HepG2 (cell line): ENCODE results near the gene SPIN1. TPM values are rescaled to one million over a fixed set of nuclear protein-coding genes. Genes with fewer than 3 reads are reported as not detected.
A peak's percentile ranks its signal among the peaks of the same experiment; 100 is the strongest.

Source experiments
- ASH2L ChIP-seq: fragments of 300-600, 200-600 bp; sonication (generic); IDR thresholded peaks from 2 replicates; pipeline ENCODE4 v1.7.0; 2017; ENCODE audit warnings: low read depth, mild to moderate bottlenecking, moderate library complexity, mixed read lengths, low read length; ENCODE audit not compliant: insufficient read length
- ATF7 ChIP-seq, 2 experiments: fragments of 450-650 bp in 1 of 2; sonication (generic) in 1 of 2; formaldehyde crosslinking in 1 of 2; IDR thresholded peaks; 2 replicates each; pipeline versions ENCODE4 v1.4.0 to v1.6.1; 2016 to 2020; ENCODE audit warnings: antibody characterized with exemption in 1 of 2, mild to moderate bottlenecking in 1 of 2, missing genetic modification reagents in 1 of 2
- BCL6 ChIP-seq: IDR thresholded peaks from 2 replicates; pipeline ENCODE4 v1.6.1; 2016; ENCODE audit warnings: missing genetic modification reagents, missing compliant biosample characterization
- ESRRA ChIP-seq: sonication (generic); formaldehyde crosslinking; IDR thresholded peaks from 2 replicates; pipeline ENCODE4 v1.5.1; 2020; ENCODE audit warnings: mild to moderate bottlenecking, low read depth, missing genetic modification reagents
- MATR3 ChIP-seq: sonication (generic); formaldehyde crosslinking; IDR thresholded peaks from 2 replicates; pipeline ENCODE4 v1.4.0; 2020; ENCODE audit warnings: missing genetic modification reagents
- PCBP1 ChIP-seq: fragments of 200-400 bp; formaldehyde crosslinking; IDR thresholded peaks from 2 replicates; pipeline ENCODE4 v1.6.1; 2017; ENCODE audit warnings: mild to moderate bottlenecking, low read depth, low read length, borderline replicate concordance
- PCBP2 ChIP-seq: fragments of 200-400 bp; formaldehyde crosslinking; optimal IDR thresholded peaks from 2 replicates; pipeline ENCODE3; 2018; ENCODE audit warnings: low read length, low read depth; ENCODE audit not compliant: poor library complexity, severe bottlenecking
- RARA ChIP-seq: IDR thresholded peaks from 2 replicates; pipeline ENCODE4 v1.6.1; 2016; ENCODE audit warnings: missing genetic modification reagents, missing compliant biosample characterization
- RARG ChIP-seq: sonication (generic); formaldehyde crosslinking; IDR thresholded peaks from 2 replicates; pipeline ENCODE4 v1.4.0; 2020; ENCODE audit warnings: low read depth, mild to moderate bottlenecking, missing genetic modification reagents
- SAFB2 ChIP-seq: sonication (generic); formaldehyde crosslinking; IDR thresholded peaks from 2 replicates; pipeline ENCODE4 v1.5.1; 2020; ENCODE audit warnings: missing genetic modification reagents, low read depth, mild to moderate bottlenecking, borderline replicate concordance
- ZNF878 ChIP-seq: sonication (generic); formaldehyde crosslinking; IDR thresholded peaks from 2 replicates; pipeline ENCODE4 v1.8.1; 2023; ENCODE audit warnings: mild to moderate bottlenecking, missing genetic modification reagents, moderate library complexity
- polyA plus RNA-seq, 8 experiments: library from polyadenylated mRNA; depleted of rRNA in 3 of 8; stranded (reverse) in 7 of 8; unstranded in 1 of 8; fragments of >200 nt; fragmentation: Illumina TruSeq in 4 of 8; extraction: Trizol in 4 of 8; gene quantifications; 2 replicates each; pipeline versions ENCODE4 v1.2.1 to v1.2.3, GENCODE V29; 2011 to 2016; ENCODE audit warnings: low read depth in 4 of 8, missing spikeins in 1 of 8, mixed read lengths in 1 of 8; ENCODE audit not compliant: insufficient read depth in 1 of 8
- total RNA-seq, 5 experiments: library from RNA; depleted of rRNA; stranded (reverse); fragments of >200 nt; fragmentation: Illumina TruSeq; extraction: Trizol; gene quantifications; 2 replicates each; pipeline ENCODE4 v1.2.3, GENCODE V29; 2016; ENCODE audit warnings: low read depth in 1 of 5
- TF ChIP-seq, protein P1 (sequence below): sonication (generic); formaldehyde crosslinking; IDR thresholded peaks from 2 replicates; pipeline ENCODE4 v1.4.0; 2020; ENCODE audit warnings: missing genetic modification reagents
- TF ChIP-seq, protein P2 (sequence below): IDR thresholded peaks from 2 replicates; pipeline ENCODE4 v1.6.1; 2012; ENCODE audit warnings: inconsistent platforms
- TF ChIP-seq, protein P3 (sequence below): sonication (generic); formaldehyde crosslinking; IDR thresholded peaks from 2 replicates; pipeline ENCODE4 v1.4.0; 2020; ENCODE audit warnings: low read depth, mild to moderate bottlenecking, missing genetic modification reagents
- TF ChIP-seq, protein P4 (sequence below): sonication (generic); formaldehyde crosslinking; IDR thresholded peaks from 2 replicates; pipeline ENCODE4 v1.8.1; 2023; ENCODE audit warnings: missing genetic modification reagents, mild to moderate bottlenecking, borderline replicate concordance
- TF ChIP-seq, protein P5 (sequence below): sonication (generic); formaldehyde crosslinking; IDR thresholded peaks from 2 replicates; pipeline ENCODE4 v1.4.0; 2020; ENCODE audit warnings: missing genetic modification reagents, borderline replicate concordance
- TF ChIP-seq, protein P6 (sequence below): sonication (generic); formaldehyde crosslinking; IDR thresholded peaks from 2 replicates; pipeline ENCODE4 v1.4.0; 2020; ENCODE audit warnings: mild to moderate bottlenecking, missing genetic modification reagents
- TF ChIP-seq, protein P7 (sequence below): sonication (generic); formaldehyde crosslinking; IDR thresholded peaks from 2 replicates; pipeline ENCODE4 v1.8.0; 2022; ENCODE audit warnings: mild to moderate bottlenecking, missing genetic modification reagents

Gene SPIN1
- total and polyA plus RNA-seq, 2 of the 13 experiments (the other 11 are each of a cell fraction or from before 2014, with no cell fraction given) = 20.0 to 24.3 TPM

DNA sequence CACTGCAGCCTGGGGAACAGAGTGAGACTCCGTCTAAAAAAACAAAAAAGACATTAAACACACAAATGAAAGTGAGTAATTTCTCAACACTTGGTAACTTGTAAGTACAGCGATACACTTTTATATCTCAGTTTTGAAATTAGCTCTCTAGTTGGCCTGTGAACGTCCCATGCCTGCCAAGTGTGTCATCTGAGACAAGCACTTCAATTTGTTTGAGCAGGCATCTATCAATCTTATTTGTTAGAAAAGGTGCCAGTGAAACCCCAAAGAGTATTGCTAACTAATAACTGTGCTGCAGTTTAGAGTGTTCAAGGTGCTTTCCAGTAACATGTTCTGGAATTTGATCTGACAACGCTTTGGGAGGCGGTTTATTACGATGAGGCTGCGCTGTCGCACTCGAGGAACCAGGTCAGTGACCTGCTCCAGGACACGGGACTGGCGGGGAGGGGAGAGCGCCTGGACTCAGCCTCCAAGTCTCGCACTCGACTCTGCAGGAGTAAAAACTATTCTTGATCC lies 1.1 kb upstream of the SPIN1 start (continued):
- TF ChIP-seq, protein P1, sequence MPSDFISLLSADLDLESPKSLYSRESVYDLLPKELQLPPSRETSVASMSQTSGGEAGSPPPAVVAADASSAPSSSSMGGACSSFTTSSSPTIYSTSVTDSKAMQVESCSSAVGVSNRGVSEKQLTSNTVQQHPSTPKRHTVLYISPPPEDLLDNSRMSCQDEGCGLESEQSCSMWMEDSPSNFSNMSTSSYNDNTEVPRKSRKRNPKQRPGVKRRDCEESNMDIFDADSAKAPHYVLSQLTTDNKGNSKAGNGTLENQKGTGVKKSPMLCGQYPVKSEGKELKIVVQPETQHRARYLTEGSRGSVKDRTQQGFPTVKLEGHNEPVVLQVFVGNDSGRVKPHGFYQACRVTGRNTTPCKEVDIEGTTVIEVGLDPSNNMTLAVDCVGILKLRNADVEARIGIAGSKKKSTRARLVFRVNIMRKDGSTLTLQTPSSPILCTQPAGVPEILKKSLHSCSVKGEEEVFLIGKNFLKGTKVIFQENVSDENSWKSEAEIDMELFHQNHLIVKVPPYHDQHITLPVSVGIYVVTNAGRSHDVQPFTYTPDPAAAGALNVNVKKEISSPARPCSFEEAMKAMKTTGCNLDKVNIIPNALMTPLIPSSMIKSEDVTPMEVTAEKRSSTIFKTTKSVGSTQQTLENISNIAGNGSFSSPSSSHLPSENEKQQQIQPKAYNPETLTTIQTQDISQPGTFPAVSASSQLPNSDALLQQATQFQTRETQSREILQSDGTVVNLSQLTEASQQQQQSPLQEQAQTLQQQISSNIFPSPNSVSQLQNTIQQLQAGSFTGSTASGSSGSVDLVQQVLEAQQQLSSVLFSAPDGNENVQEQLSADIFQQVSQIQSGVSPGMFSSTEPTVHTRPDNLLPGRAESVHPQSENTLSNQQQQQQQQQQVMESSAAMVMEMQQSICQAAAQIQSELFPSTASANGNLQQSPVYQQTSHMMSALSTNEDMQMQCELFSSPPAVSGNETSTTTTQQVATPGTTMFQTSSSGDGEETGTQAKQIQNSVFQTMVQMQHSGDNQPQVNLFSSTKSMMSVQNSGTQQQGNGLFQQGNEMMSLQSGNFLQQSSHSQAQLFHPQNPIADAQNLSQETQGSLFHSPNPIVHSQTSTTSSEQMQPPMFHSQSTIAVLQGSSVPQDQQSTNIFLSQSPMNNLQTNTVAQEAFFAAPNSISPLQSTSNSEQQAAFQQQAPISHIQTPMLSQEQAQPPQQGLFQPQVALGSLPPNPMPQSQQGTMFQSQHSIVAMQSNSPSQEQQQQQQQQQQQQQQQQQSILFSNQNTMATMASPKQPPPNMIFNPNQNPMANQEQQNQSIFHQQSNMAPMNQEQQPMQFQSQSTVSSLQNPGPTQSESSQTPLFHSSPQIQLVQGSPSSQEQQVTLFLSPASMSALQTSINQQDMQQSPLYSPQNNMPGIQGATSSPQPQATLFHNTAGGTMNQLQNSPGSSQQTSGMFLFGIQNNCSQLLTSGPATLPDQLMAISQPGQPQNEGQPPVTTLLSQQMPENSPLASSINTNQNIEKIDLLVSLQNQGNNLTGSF (CRISPR knock-in tag) = no peak
- TF ChIP-seq, protein P2, sequence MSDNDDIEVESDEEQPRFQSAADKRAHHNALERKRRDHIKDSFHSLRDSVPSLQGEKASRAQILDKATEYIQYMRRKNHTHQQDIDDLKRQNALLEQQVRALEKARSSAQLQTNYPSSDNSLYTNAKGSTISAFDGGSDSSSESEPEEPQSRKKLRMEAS = no peak
- TF ChIP-seq, protein P3, sequence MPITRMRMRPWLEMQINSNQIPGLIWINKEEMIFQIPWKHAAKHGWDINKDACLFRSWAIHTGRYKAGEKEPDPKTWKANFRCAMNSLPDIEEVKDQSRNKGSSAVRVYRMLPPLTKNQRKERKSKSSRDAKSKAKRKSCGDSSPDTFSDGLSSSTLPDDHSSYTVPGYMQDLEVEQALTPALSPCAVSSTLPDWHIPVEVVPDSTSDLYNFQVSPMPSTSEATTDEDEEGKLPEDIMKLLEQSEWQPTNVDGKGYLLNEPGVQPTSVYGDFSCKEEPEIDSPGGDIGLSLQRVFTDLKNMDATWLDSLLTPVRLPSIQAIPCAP (CRISPR knock-in tag) = no peak
- TF ChIP-seq MATR3 (CRISPR knock-in tag) (no peak), RARA (CRISPR knock-in tag) (peak; percentile 82), PCBP2 (no peak), RARG (no peak), ZNF878 (CRISPR knock-in tag) (no peak), ASH2L (no peak), BCL6 (CRISPR knock-in tag) (peak; percentile 100), ESRRA (CRISPR knock-in tag) (no peak), PCBP1 (no peak), SAFB2 (CRISPR knock-in tag) (no peak), ATF7 (IDR thresholded peaks at IDR 0.05) (no peak), ATF7 (CRISPR knock-in tag; IDR thresholded peaks at IDR 0.05) (no peak)
- TF ChIP-seq, protein P4, sequence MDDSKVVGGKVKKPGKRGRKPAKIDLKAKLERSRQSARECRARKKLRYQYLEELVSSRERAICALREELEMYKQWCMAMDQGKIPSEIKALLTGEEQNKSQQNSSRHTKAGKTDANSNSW = no peak
- TF ChIP-seq, protein P5, sequence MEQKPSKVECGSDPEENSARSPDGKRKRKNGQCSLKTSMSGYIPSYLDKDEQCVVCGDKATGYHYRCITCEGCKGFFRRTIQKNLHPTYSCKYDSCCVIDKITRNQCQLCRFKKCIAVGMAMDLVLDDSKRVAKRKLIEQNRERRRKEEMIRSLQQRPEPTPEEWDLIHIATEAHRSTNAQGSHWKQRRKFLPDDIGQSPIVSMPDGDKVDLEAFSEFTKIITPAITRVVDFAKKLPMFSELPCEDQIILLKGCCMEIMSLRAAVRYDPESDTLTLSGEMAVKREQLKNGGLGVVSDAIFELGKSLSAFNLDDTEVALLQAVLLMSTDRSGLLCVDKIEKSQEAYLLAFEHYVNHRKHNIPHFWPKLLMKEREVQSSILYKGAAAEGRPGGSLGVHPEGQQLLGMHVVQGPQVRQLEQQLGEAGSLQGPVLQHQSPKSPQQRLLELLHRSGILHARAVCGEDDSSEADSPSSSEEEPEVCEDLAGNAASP (CRISPR knock-in tag) = peak; percentile 30; the same call in 1 of the 2 replicates
- TF ChIP-seq, protein P6, sequence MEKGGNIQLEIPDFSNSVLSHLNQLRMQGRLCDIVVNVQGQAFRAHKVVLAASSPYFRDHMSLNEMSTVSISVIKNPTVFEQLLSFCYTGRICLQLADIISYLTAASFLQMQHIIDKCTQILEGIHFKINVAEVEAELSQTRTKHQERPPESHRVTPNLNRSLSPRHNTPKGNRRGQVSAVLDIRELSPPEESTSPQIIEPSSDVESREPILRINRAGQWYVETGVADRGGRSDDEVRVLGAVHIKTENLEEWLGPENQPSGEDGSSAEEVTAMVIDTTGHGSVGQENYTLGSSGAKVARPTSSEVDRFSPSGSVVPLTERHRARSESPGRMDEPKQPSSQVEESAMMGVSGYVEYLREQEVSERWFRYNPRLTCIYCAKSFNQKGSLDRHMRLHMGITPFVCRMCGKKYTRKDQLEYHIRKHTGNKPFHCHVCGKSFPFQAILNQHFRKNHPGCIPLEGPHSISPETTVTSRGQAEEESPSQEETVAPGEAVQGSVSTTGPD (CRISPR knock-in tag) = no peak
- TF ChIP-seq, protein P7, sequence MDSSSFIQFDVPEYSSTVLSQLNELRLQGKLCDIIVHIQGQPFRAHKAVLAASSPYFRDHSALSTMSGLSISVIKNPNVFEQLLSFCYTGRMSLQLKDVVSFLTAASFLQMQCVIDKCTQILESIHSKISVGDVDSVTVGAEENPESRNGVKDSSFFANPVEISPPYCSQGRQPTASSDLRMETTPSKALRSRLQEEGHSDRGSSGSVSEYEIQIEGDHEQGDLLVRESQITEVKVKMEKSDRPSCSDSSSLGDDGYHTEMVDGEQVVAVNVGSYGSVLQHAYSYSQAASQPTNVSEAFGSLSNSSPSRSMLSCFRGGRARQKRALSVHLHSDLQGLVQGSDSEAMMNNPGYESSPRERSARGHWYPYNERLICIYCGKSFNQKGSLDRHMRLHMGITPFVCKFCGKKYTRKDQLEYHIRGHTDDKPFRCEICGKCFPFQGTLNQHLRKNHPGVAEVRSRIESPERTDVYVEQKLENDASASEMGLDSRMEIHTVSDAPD (CRISPR knock-in tag) = 0 out of 2 replicates have a peak, but pooled peaks have one; percentile 38
